H1 (cell line): ENCODE results near the gene RRP1. TPM values are rescaled to one million over a fixed set of nuclear protein-coding genes. Genes with fewer than 3 reads are reported as not detected.
A peak's percentile ranks its signal among the peaks of the same experiment; 100 is the strongest.

Experiments
- CTCF ChIA-PET: fragments of 300-600 bp; sonication (Branson Sonifier 250); formaldehyde crosslinking; loops from one replicate; lab custom pipeline; 2021; ENCODE audit not compliant: partially characterized antibody; lab: Charles Lee
- POLR2A ChIA-PET: fragments of 300-600 bp; sonication (Branson Sonifier 250); formaldehyde crosslinking; loops from one replicate; lab custom pipeline; 2021; ENCODE audit warnings: inconsistent platforms; ENCODE audit not compliant: partially characterized antibody; lab: Charles Lee
- DNase-seq, 2 experiments: peaks; one replicate each; pipeline versions ENCODE4 v3.0.0 to v3.0.0-alpha.2; 2010 to 2022; ENCODE audit warnings: low spot score in 2 of 2, low read depth in 1 of 2, mixed read lengths in 1 of 2
- FAIRE-seq: peaks from 2 replicates; lab custom pipeline; 2011; peaks lifted over from hg19 to GRCh38; lab: Jason Lieb, UNC
- H2AFZ ChIP-seq: 2 replicates; pipeline ENCODE4 v1.8.1; 2012; ENCODE audit warnings: low read length, inconsistent platforms
- H2AK5ac ChIP-seq: 2 replicates; pipeline ENCODE4 v1.6.1; 2013; ENCODE audit warnings: low read depth, low read length
- H2BK120ac ChIP-seq: replicated peaks from 2 replicates; pipeline ENCODE3; 2013; ENCODE audit warnings: low read depth, low read length, inconsistent platforms
- H2BK12ac ChIP-seq: 2 replicates; pipeline ENCODE4 v1.6.1; 2013; ENCODE audit warnings: low read depth, low read length
- H2BK15ac ChIP-seq: 2 replicates; pipeline ENCODE4 v1.6.1; 2013; ENCODE audit warnings: low read length
- H2BK20ac ChIP-seq: 2 replicates; pipeline ENCODE4 v1.6.1; 2013; ENCODE audit warnings: low read length
- H2BK5ac ChIP-seq: 2 replicates; pipeline ENCODE4 v1.6.1; 2013; ENCODE audit warnings: low read depth, low read length
- H3K14ac ChIP-seq: 2 replicates; pipeline ENCODE4 v1.6.1; 2013; ENCODE audit warnings: inconsistent platforms; ENCODE audit not compliant: insufficient read length
- H3K18ac ChIP-seq: 2 replicates; pipeline ENCODE4 v1.6.1; 2013; ENCODE audit warnings: low read length; ENCODE audit errors: extremely low read depth
- H3K23ac ChIP-seq: 2 replicates; pipeline ENCODE4 v1.6.1; 2013; ENCODE audit warnings: inconsistent platforms; ENCODE audit not compliant: insufficient read length
- H3K23me2 ChIP-seq: 2 replicates; pipeline ENCODE4 v1.6.1; 2013; ENCODE audit warnings: low read depth, low read length
- H3K27ac ChIP-seq: 2 replicates; pipeline ENCODE4 v1.6.1; 2011; ENCODE audit warnings: low read depth, low read length, inconsistent platforms
- H3K27me3 ChIP-seq, 4 experiments: replicated peaks in 1 of 4; 1 replicate in 1 of 4; 2 replicates in 3 of 4; pipeline versions ENCODE4 v1.6.1 to v1.8.1; 2011 to 2013; ENCODE audit warnings: low read length in 3 of 4, mild to moderate bottlenecking in 3 of 4, inconsistent platforms in 2 of 4, mixed read lengths in 2 of 4, moderate library complexity in 1 of 4; ENCODE audit not compliant: control insufficient read depth in 3 of 4, insufficient read depth in 3 of 4; ENCODE audit errors: extremely low read depth in 1 of 4
- H3K36me3 ChIP-seq, 4 experiments: 2 replicates each; pipeline versions ENCODE4 v1.6.1 to v1.8.1; 2011 to 2013; ENCODE audit warnings: mild to moderate bottlenecking in 4 of 4, low read length in 3 of 4, moderate library complexity in 2 of 4, control low read depth in 1 of 4, inconsistent platforms in 1 of 4; ENCODE audit not compliant: insufficient read depth in 4 of 4, control insufficient read depth in 2 of 4
- H3K4ac ChIP-seq: replicated peaks from 2 replicates; pipeline ENCODE3; 2013; ENCODE audit warnings: low read length, low read depth, mixed read lengths, inconsistent platforms; ENCODE audit not compliant: insufficient read length
- H3K4me1 ChIP-seq, 4 experiments: replicated peaks in 1 of 4; 1 replicate in 1 of 4; 2 replicates in 3 of 4; pipeline versions ENCODE4 v1.6.1 to v1.8.1; 2011 to 2013; ENCODE audit warnings: low read length in 3 of 4, inconsistent platforms in 2 of 4, mixed read lengths in 1 of 4; ENCODE audit not compliant: insufficient read depth in 4 of 4, control insufficient read depth in 3 of 4
- H3K4me2 ChIP-seq, 2 experiments: 2 replicates each; pipeline versions ENCODE4 v1.6.1 to v1.8.1; 2011 to 2013; ENCODE audit warnings: low read depth in 2 of 2, low read length in 2 of 2, control low read depth in 1 of 2, inconsistent platforms in 1 of 2, mild to moderate bottlenecking in 1 of 2; ENCODE audit not compliant: insufficient read depth in 1 of 2
- H3K4me3 ChIP-seq, 4 experiments: fragments of 200-600, 300-600 bp in 1 of 4; sonication (generic), shearing (Covaris generic), sonication (Bioruptor Twin) in 1 of 4; 2 replicates each; pipeline versions ENCODE4 v1.5.1 to v1.8.1; 2011 to 2016; ENCODE audit warnings: low read length in 4 of 4, low read depth in 3 of 4, control low read depth in 2 of 4, inconsistent platforms in 2 of 4, mild to moderate bottlenecking in 2 of 4, mixed read lengths in 1 of 4, moderate library complexity in 1 of 4; ENCODE audit not compliant: insufficient read depth in 2 of 4; ENCODE audit errors: extremely low read depth in 1 of 4
- H3K56ac ChIP-seq: replicated peaks from 2 replicates; pipeline ENCODE3; 2013; ENCODE audit warnings: low read depth, mild to moderate bottlenecking, mixed read lengths, low read length, inconsistent platforms; ENCODE audit not compliant: insufficient read length
- H3K79me1 ChIP-seq: 2 replicates; pipeline ENCODE4 v1.6.1; 2013; ENCODE audit warnings: low read depth, low read length, control low read depth
- H3K79me2 ChIP-seq, 2 experiments: 2 replicates each; pipeline versions ENCODE4 v1.6.1 to v1.8.1; 2012 to 2013; ENCODE audit warnings: low read length in 2 of 2, mild to moderate bottlenecking in 2 of 2, inconsistent platforms in 1 of 2; ENCODE audit not compliant: insufficient read depth in 2 of 2, control insufficient read depth in 1 of 2
- H3K9ac ChIP-seq, 4 experiments: replicated peaks in 1 of 4; 1 replicate in 1 of 4; 2 replicates in 3 of 4; pipeline versions ENCODE4 v1.6.1 to v1.8.1; 2011 to 2013; ENCODE audit warnings: low read depth in 3 of 4, low read length in 3 of 4, control low read depth in 2 of 4, mild to moderate bottlenecking in 2 of 4, moderate library complexity in 2 of 4, inconsistent platforms in 1 of 4; ENCODE audit errors: extremely low read depth in 1 of 4
- H3K9me3 ChIP-seq, 2 experiments: 2 replicates each; pipeline versions ENCODE4 v1.6.1 to v1.8.1; 2012 to 2013; ENCODE audit warnings: mild to moderate bottlenecking in 2 of 2, moderate library complexity in 2 of 2, control low read depth in 1 of 2, inconsistent platforms in 1 of 2, low read depth in 1 of 2, low read length in 1 of 2, mixed read lengths in 1 of 2; ENCODE audit not compliant: insufficient read depth in 2 of 2
- H4K20me1 ChIP-seq, 2 experiments: replicated peaks in 1 of 2; 2 replicates each; pipeline versions ENCODE3 to v1.8.1; 2011 to 2013; ENCODE audit warnings: inconsistent platforms in 2 of 2, low read length in 2 of 2, mild to moderate bottlenecking in 1 of 2; ENCODE audit not compliant: insufficient read depth in 2 of 2, control insufficient read depth in 1 of 2
- H4K5ac ChIP-seq: 2 replicates; pipeline ENCODE4 v1.6.1; 2013; ENCODE audit warnings: low read length, low read depth, mixed read lengths, inconsistent platforms; ENCODE audit not compliant: insufficient read length
- H4K8ac ChIP-seq: 2 replicates; pipeline ENCODE4 v1.8.0; 2013; ENCODE audit warnings: mild to moderate bottlenecking, moderate library complexity, low read length, inconsistent platforms; ENCODE audit not compliant: insufficient read depth; ENCODE audit errors: extremely low read depth
- H4K91ac ChIP-seq: replicated peaks from 2 replicates; pipeline ENCODE3; 2013; ENCODE audit warnings: low read length, mixed read lengths, inconsistent platforms; ENCODE audit not compliant: insufficient read length
- BRCA1 ChIP-seq: IDR thresholded peaks from 2 replicates; pipeline ENCODE4 v1.6.1; 2012; ENCODE audit warnings: low read depth, low read length, improper control_type of control experiment
- CEBPB ChIP-seq: IDR thresholded peaks from 2 replicates; pipeline ENCODE4 v1.6.1; 2012; ENCODE audit warnings: low read depth, low read length
- CTBP2 ChIP-seq: IDR thresholded peaks from 2 replicates; pipeline ENCODE4 v1.7.0; 2011; ENCODE audit warnings: borderline replicate concordance, mild to moderate bottlenecking, moderate library complexity, mixed read lengths, low read length; ENCODE audit not compliant: insufficient read depth, insufficient read length
- KDM1A ChIP-seq: fragments of 200-600, 300-600 bp; sonication (generic); IDR thresholded peaks from 2 replicates; pipeline ENCODE4 v1.7.1; 2016; ENCODE audit warnings: mild to moderate bottlenecking, low read length, borderline replicate concordance
- WGBS, 2 experiments: shearing (Covaris generic) in 1 of 2; methylation state at CpG; one replicate each; pipeline versions ENCODE4 v1.1.6 to v1.1.7; 2013 to 2015; ENCODE audit warnings: low lambda C conversion rate in 2 of 2, mixed read lengths in 2 of 2, inconsistent platforms in 1 of 2, low coverage in 1 of 2, missing lambda C conversion rate in 1 of 2; ENCODE audit not compliant: insufficient replicate concordance in 2 of 2, insufficient coverage in 1 of 2, insufficient read length in 1 of 2; ENCODE audit errors: extremely low coverage in 1 of 2, missing lambda C conversion rate in 1 of 2; 5-methylcytosine and 5-hydroxymethylcytosine counted together
- polyA plus RNA-seq, 7 experiments: library from polyadenylated mRNA; depleted of rRNA in 3 of 7; stranded (reverse) in 5 of 7; unstranded in 2 of 7; fragments of >200 nt in 5 of 7; fragments of 200-250 nt in 2 of 7; gene quantifications; 1 replicate in 5 of 7; 2 replicates in 1 of 7; 4 replicates in 1 of 7; pipeline versions ENCODE4 v1.2.1 to v1.2.3, GENCODE V29; 2011 to 2013; ENCODE audit warnings: missing spikeins in 2 of 7, mixed read lengths in 2 of 7
- total RNA-seq: library from RNA; stranded (reverse); fragmentation: NEBNext Ultra II Directional; extraction: Animal tissue kit (Norgen Biotek cat#: 25700); gene quantifications from 2 replicates; pipeline ENCODE4 v1.2.1, GENCODE V29; 2021
- TF ChIP-seq, protein P1 (sequence below): IDR thresholded peaks from 2 replicates; pipeline ENCODE4 v1.6.1; 2011; ENCODE audit warnings: low read depth, mild to moderate bottlenecking, low read length; ENCODE audit not compliant: insufficient read depth
- TF ChIP-seq, protein P2 (sequence below), 3 experiments: IDR thresholded peaks; 1 replicate in 2 of 3; 2 replicates in 1 of 3; pipeline versions ENCODE4 v1.5.1 to v1.6.1; 2011; ENCODE audit warnings: low read length in 3 of 3, mild to moderate bottlenecking in 3 of 3, inconsistent platforms in 2 of 3, low read depth in 1 of 3, moderate library complexity in 1 of 3; ENCODE audit not compliant: insufficient read depth in 1 of 3; ENCODE audit errors: control extremely low read depth in 1 of 3
- TF ChIP-seq, protein P3 (sequence below): IDR thresholded peaks from 2 replicates; pipeline ENCODE4 v1.6.1; 2012; ENCODE audit warnings: low read length, inconsistent platforms

RRP1 gene
- total and polyA plus RNA-seq, 2 of the 8 experiments (the other 6 are each of a cell fraction or from before 2014, with no cell fraction given), result 11.6 to 55.2 TPM

DNA sequence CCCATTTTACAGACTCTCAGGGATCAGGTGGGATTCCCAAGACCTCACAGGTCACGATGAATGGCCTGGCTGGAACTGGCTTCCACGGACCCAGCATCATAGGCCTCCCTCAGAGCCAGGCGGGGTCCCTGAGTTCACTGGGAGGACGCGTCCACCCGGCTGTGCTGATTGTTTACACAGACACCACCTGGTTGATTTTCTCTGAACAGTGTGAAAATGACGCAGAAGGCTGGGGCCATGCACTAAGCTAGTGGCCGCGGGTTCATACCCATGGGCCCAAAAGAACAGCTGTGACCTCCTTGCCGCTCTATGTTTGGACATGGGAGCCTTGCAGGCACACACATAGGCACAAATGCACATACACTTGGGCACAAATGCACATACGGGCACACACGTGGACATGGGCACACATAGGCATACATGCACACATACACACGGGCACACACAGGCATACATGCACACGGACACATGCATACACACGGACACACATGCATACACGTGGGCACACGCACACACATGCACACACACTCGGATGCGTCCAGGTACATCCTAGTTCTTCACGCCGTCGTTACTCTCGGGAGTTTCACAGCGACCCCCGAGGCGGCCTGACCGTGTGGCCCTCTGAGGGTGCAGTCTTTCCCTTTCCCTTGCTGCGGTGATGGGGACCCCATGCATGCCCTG is 36.5 kb upstream of the RRP1 start:
- Histone ChIP-seq H3K23me2 (no peaks in the 10 kb centered on the region), H3K4me2 (no peak overlapping the region), H2BK5ac (peak overlapping the region; percentile 6; the same call in 1 of the 2 replicates), H3K4ac (no peak overlapping the region), H2BK15ac (no peak overlapping the region), H3K79me1 (peaks cover 2% of the 10 kb centered on the region; the same call in 1 of the 2 replicates), H3K79me2 (no peaks in the 10 kb centered on the region), H3K9me3 (no peaks in the 10 kb centered on the region), H4K20me1 (peaks cover 2 to 16% of the 10 kb centered on the region in 2 experiments), H3K18ac (no peak overlapping the region), H3K27ac (no peak overlapping the region), H2BK20ac (0 out of 2 replicates have a peak overlapping the region, but pooled peaks have one; percentile 11), H3K36me3 (peaks cover 7 to 32% (median 16%) of the 10 kb centered on the region in 4 experiments; a peak in 7 of 8 replicates), H3K9ac (no peak overlapping the region), H3K4me1 (no peaks in the 10 kb centered on the region), H3K4me3 (no peak overlapping the region), H2BK12ac (no peak overlapping the region), H4K8ac (no peak overlapping the region; the same call in 1 of the 2 replicates), H3K27me3 (no peaks in the 10 kb centered on the region), H3K14ac (no peak overlapping the region), H2BK120ac (no peak overlapping the region), H2AFZ (no peak overlapping the region), H3K56ac (no peak overlapping the region), H4K91ac (peak overlapping the region; percentile 6), H4K5ac (no peak overlapping the region), H3K23ac (no peak overlapping the region), H2AK5ac (no peak overlapping the region)
- DNase-seq, result no peak
- ChIA-PET CTCF (no interaction called here), POLR2A (interaction anchor here (1.2 to 1.3 kb wide), 2 partner anchors 11 to 12 kb away, joined by 3 to 4 read pairs; no protein-coding TSS in a partner anchor)
- no peak for FAIRE-seq
- WGBS, 2 experiments, result 97% methylated on average over 28 of the region's 28 CpGs; no CpG with 5 or more reads in 1 of the 2 experiments
- TF ChIP-seq BRCA1 (no peak), KDM1A (no peak), CEBPB (no peak), CTBP2 (no peak)
- TF ChIP-seq, protein P1, sequence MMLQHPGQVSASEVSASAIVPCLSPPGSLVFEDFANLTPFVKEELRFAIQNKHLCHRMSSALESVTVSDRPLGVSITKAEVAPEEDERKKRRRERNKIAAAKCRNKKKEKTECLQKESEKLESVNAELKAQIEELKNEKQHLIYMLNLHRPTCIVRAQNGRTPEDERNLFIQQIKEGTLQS, result no peak
- TF ChIP-seq, protein P2, sequence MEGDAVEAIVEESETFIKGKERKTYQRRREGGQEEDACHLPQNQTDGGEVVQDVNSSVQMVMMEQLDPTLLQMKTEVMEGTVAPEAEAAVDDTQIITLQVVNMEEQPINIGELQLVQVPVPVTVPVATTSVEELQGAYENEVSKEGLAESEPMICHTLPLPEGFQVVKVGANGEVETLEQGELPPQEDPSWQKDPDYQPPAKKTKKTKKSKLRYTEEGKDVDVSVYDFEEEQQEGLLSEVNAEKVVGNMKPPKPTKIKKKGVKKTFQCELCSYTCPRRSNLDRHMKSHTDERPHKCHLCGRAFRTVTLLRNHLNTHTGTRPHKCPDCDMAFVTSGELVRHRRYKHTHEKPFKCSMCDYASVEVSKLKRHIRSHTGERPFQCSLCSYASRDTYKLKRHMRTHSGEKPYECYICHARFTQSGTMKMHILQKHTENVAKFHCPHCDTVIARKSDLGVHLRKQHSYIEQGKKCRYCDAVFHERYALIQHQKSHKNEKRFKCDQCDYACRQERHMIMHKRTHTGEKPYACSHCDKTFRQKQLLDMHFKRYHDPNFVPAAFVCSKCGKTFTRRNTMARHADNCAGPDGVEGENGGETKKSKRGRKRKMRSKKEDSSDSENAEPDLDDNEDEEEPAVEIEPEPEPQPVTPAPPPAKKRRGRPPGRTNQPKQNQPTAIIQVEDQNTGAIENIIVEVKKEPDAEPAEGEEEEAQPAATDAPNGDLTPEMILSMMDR (IDR thresholded peaks at IDR 0.05; ENCODE audit: control extremely low read depth in 1 of 3, insufficient read depth in 1 of 3, low read depth in 1 of 3, low read length in 3 of 3), result no peak
- TF ChIP-seq, protein P3, sequence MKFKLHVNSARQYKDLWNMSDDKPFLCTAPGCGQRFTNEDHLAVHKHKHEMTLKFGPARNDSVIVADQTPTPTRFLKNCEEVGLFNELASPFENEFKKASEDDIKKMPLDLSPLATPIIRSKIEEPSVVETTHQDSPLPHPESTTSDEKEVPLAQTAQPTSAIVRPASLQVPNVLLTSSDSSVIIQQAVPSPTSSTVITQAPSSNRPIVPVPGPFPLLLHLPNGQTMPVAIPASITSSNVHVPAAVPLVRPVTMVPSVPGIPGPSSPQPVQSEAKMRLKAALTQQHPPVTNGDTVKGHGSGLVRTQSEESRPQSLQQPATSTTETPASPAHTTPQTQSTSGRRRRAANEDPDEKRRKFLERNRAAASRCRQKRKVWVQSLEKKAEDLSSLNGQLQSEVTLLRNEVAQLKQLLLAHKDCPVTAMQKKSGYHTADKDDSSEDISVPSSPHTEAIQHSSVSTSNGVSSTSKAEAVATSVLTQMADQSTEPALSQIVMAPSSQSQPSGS, result no peak
